HG02884 (cell line): ENCODE results near the gene MAGEB17.
A peak's percentile ranks its signal among the peaks of the same experiment; 100 is the strongest.
"Not testable (repeated sequence)": the region's sequence is repeated elsewhere in the genome, so short reads cannot be mapped to it uniquely, and the experiment has no call there.

Source experiments
- ATAC-seq: cut with Tn5 transposase; IDR thresholded peaks from one replicate; pipeline ENCODE4 v1.9.1; 2021; ENCODE audit warnings: mild to moderate bottlenecking, moderate library complexity; ENCODE audit not compliant: unreplicated experiment

The MAGEB17 gene

GRCh38 chrX:16156692-16157331 is 10.5 kb upstream of the MAGEB17 start:
- ATAC-seq = no peak

- no peak for ATAC-seq
Measured at GRCh38 chrX:16160729-16161128, 6.6 kb upstream of the MAGEB17 start.

- ATAC-seq = not testable (repeated sequence)
Measured at GRCh38 chrX:16161173-16161572, 6.1 kb upstream of the MAGEB17 start.

GRCh38 chrX:16162391-16162790 is 4.9 kb upstream of the MAGEB17 start:
- no peak for ATAC-seq

- ATAC-seq = no peak
Measured at GRCh38 chrX:16164748-16165147, 2.5 kb upstream of the MAGEB17 start.

DNA sequence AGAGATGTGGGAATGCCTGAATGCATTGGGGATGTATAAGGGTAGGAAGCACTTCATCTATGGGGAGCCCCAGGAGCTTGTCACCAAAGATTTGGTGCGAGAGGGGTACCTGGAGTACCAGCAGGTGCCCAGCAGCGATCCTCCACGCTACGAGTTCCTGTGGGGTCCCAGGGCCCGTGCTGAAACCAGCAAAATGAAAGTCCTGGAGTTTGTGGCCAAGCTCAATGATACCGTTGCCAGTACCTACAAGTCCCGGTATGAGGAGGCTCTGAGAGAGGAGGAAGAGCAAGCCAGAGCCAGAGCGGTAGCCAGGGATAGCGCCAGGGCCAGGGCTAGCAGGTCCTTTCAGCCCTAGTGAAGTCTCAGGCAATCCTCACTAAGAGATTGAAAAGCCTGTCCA is 3.8 kb downstream of the MAGEB17 start:
- ATAC-seq = no peak

DNA sequence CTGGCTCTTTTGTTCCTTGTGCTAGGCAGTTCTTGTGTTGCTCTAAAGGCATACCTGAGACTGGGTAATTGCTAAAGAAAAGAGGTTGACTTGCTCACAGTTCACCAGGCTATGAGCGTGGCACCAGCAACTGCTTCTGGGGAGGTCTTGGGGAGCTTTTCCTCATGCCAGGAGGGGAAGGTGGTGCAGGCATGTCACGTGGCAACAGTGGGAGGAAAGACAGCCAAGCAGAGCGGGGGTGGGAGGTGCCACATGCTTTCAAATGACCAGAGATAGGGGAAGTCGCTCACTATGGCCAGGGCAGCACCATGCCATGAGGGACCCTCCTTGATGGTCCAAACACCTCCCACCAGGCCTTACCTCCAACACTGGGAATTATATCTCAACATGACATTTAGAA is 4.7 kb downstream of the MAGEB17 start:
- no peak for ATAC-seq

DNA sequence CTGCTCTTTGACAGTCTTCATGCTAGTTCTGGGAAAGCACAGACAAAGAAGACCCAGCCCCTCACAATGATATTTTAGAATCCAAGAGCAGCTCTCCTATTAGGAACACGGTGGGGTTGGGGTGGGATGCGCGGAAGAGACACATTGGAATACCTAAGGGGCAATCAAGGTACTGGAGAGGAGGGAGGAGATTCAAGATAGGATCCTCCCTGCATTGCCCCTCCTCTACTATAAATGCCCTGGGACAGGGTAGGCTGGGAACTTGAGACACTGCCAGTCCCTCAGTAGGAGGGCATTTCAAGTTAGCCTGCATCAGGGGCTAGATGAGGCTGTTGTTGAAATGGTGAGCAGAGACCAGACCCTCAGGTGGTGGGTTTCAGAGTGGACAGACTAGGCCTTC is 5.1 kb downstream of the MAGEB17 start:
- no peak for ATAC-seq

DNA sequence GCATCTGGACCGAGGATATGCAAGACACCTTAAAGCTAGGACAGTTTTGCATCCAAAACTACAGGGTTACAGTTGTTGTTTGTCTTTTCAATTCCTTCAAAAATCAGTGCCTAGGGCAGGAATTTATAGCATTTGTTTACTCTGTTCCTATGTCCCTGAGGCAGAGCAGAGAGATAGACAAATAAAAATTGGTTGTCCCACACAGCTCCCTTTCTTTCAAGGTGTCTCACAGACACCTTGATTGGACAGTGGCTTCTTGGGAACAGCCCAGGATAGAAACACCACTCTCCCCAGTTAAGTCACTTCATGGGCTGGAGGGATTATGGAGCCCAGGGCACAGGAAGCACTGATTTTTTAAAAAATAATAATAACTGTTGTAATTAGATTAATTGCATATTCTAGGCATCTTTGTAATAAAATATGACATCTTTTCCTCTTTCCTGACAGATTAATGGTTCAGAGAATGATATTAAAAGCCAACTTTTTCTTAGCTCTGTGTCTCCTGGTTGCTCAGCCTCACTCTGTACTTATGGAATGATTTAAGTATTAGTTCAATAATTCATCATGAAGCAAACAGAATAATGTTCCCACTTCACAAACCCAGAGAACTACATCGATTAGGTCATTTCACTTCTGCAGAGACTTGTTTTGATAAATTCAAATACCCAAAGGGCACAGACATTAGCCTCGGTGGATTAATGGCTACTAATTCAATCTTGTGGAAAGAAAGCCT is 8.2 kb downstream of the MAGEB17 start:
- ATAC-seq = no peak

DNA sequence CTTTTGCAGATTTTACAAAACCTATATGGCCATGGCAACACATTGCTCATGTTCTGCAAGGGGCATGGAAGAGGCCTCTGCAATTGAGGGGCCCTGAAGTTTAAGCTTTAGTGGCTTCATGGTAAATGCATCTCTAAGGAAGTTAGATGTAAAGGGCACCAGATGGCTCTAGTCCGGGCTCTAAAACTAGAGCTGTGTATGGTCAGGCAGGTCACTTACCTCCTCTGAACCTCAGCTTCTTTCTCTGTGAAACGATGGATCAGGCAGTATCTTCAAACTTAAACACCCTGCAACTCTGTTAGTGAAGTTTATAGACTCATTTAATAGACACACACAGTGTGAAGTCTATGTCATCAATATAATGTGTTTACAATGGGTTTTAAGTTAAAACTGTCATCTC is 10.0 kb downstream of the MAGEB17 start:
- no peak for ATAC-seq

GRCh38 chrX:16183843-16184242 is 16.6 kb downstream of the MAGEB17 start:
- not testable (repeated sequence) for ATAC-seq

- peak; percentile 99 for ATAC-seq
Measured at GRCh38 chrX:16185725-16186136, 18.4 kb downstream of the MAGEB17 start.

GRCh38 chrX:16186380-16187007 is 19.2 kb downstream of the MAGEB17 start:
- no peak for ATAC-seq

DNA sequence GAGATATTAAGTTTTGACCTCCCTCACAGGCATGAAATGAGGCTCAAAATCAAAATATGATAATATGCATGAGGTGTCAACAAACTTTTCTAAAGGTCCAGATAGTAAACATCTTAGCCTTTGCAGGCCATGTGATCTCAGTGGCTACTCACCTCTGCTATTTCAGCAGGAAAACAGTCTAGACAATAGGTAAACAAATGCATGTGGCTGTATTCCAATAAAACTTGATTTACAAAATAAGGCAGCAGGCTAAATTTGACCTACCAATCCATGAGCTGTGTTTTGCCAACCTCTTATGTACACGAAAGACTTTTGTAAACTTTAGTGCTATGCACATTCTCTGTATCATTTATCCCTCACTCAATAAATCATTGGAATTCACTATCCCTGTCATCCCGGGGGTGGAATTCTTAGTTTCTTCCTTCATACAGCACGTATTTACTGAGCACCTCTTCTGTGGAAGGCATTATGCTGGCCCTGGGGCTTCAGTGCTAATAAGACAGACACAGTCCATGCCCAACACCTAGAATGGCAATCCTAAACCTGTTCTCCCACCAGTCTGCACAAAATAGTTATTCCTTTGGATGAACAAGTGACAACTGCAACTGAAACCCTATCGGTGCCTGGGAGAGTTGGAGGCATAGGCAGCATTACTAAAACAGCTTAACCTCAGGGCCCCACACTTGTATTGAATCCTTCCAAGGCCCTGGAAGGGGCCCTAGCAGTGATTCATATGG is 19.9 kb downstream of the MAGEB17 start:
- no peak for ATAC-seq

DNA sequence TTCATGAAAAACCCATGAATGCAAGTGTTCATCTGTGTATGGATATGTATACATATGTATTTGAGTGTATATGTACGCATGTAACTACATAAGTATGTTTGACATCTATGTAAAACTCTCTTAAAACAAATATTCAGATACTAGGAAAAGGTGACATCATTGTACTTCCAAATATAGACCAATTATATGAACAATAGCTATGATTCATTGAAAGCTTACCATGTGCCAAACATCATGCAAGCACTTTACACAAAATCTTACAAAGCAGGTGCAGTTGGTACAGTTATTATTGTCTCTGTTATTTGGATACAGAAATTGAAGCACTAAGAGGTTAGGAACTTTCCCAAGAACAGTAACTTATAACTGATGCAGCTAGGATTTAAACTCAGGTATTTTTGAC is 21.4 kb downstream of the MAGEB17 start:
- no peak for ATAC-seq

GRCh38 chrX:16191605-16192004 is 24.3 kb downstream of the MAGEB17 start:
- no peak for ATAC-seq

GRCh38 chrX:16196829-16197228 is 29.5 kb downstream of the MAGEB17 start:
- ATAC-seq = no peak

DNA sequence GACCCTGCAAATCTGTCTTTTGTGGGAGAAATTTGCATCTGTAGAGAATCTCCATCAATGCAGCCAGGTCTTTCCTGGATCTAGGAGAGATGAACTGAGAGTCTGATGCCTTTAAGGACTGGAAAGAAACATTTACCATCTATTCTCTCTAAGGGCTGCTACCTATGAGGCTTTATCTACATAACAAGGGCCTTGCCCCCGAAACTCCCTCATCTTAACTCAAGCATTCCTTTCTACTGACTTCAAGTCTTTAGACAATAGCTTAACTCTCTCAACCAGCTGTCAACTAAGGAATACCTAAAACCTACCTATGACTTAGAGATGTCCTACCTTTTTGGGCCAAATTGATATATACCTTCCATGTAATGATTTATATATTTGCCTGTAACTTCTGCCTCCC is 32.1 kb downstream of the MAGEB17 start:
- ATAC-seq = no peak

DNA sequence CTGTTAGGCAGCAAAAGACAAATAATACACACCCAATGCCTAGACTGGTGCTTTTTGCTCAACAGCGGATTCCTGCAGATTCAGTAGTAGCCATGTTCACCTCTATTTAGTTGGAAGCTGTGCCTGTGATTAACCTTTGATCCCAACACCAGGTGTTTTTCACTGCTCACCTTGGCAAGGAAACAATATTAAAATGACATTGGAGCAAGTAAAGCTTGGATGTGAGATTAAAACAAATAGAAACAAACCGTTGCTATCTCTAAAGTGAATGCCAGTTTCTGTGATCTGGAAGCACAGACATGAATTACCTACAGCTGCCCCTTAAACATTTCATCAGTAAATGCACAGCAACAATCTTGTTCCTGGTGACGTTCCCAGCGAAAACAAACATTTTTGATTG is 35.7 kb downstream of the MAGEB17 start:
- ATAC-seq = no peak

DNA sequence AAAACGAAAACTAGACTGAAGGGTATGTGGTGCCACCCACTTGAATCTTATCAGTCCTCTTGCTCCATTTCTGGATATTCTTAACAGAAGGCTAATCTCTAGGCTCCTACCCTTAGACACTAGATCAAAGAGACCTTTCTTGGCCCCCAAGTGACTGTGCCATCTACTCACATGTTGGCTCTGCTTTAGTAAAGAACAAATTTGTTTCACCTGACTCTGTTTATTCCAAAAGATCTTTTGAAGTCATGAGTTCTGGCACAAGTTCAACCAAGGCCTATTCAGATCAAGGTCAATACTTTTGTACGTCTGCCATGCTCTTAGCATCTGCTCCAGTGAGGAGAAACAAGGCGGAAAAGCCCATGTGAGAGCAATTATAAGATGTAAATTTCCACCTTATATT is 37.3 kb downstream of the MAGEB17 start:
- no peak for ATAC-seq

GRCh38 chrX:16205840-16206239 is 38.6 kb downstream of the MAGEB17 start:
- no peak for ATAC-seq

- no peak for ATAC-seq
Measured at GRCh38 chrX:16207634-16208033, 40.4 kb downstream of the MAGEB17 start.
